SK-N-SH (cell line): ENCODE data around the gene ULK3.

ENCODE experiments used
- EP300 ChIP-seq, 2 experiments: IDR thresholded peaks; 2 replicates each; pipeline versions ENCODE4 v1.4.0 to v1.6.1; 2012; ENCODE audit warnings: borderline replicate concordance in 1 of 2, low read depth in 1 of 2, low read length in 1 of 2
- EZH2phosphoT487 ChIP-seq: fragments of 200-600 bp; sonication (generic); IDR thresholded peaks from 2 replicates; pipeline ENCODE4 v1.6.1; 2017; ENCODE audit warnings: low read depth, mixed run types, mild to moderate bottlenecking, antibody characterized with exemption, moderate library complexity, borderline replicate concordance
- FOSL2 ChIP-seq: IDR thresholded peaks from 2 replicates; pipeline ENCODE4 v1.4.0; 2012; ENCODE audit warnings: low read depth, mild to moderate bottlenecking, moderate library complexity, borderline replicate concordance
- GABPA ChIP-seq: IDR thresholded peaks from 2 replicates; pipeline ENCODE4 v1.4.0; 2012; ENCODE audit warnings: low read depth, mild to moderate bottlenecking
- GATA2 ChIP-seq: sonication (generic); formaldehyde crosslinking; IDR thresholded peaks from 2 replicates; pipeline ENCODE4 v1.5.0; 2020; ENCODE audit warnings: mild to moderate bottlenecking, missing genetic modification reagents
- POLR2AphosphoS5 ChIP-seq: IDR thresholded peaks from 2 replicates; pipeline ENCODE4 v1.6.1; 2012; ENCODE audit warnings: low read depth, low read length
- RAD21 ChIP-seq: IDR thresholded peaks from 2 replicates; pipeline ENCODE4 v1.6.1; 2012; ENCODE audit warnings: mild to moderate bottlenecking, low read length
- RCOR1 ChIP-seq: fragments of 150-350 bp; IDR thresholded peaks from 2 replicates; pipeline ENCODE4 v1.6.1; 2017; ENCODE audit warnings: antibody characterized with exemption, low read length
- RXRA ChIP-seq: IDR thresholded peaks from 2 replicates; pipeline ENCODE4 v1.4.0; 2012; ENCODE audit warnings: low read depth, mild to moderate bottlenecking, borderline replicate concordance
- SIN3A ChIP-seq: IDR thresholded peaks from 2 replicates; pipeline ENCODE4 v1.6.1; 2012; ENCODE audit warnings: low read depth, mild to moderate bottlenecking, low read length, moderate library complexity, borderline replicate concordance
- YY1 ChIP-seq: IDR thresholded peaks from 2 replicates; pipeline ENCODE4 v1.4.0; 2012; ENCODE audit warnings: low read depth, mild to moderate bottlenecking
- TF ChIP-seq, protein P1 (sequence below): fragments of 200-600 bp; sonication (generic); IDR thresholded peaks from 2 replicates; pipeline ENCODE4 v1.6.1; 2017; ENCODE audit warnings: antibody characterized with exemption, mild to moderate bottlenecking, moderate library complexity
- TF ChIP-seq, protein P2 (sequence below): fragments of 150-350 bp; IDR thresholded peaks from 2 replicates; pipeline ENCODE4 v1.6.1; 2017; ENCODE audit warnings: antibody characterized with exemption, low read length, low read depth, borderline replicate concordance
- TF ChIP-seq, protein P3 (sequence below): IDR thresholded peaks from 2 replicates; pipeline ENCODE4 v1.6.1; 2012; ENCODE audit warnings: mild to moderate bottlenecking, low read depth, low read length, moderate library complexity

DNA sequence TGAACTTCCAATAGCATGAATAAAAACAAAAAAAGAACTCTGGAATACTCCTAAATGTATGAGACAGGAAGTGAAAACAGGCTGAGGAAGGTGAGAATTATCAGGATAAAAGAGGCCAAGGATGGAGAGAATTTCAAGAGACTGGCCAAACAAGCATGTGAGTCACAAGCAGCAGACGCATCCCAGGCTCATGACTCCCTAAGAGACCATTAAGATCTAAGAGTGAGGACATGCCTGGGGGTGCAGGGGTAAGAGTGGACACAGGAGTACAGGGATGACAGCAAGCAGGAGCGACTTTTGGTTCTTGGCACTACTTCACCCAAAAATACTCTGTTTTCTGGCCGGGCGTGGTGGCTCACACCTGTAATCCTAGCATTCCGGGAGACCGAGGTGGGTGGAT, 23.1 kb upstream of the ULK3 start:
- no peak for TF ChIP-seq EP300 (IDR thresholded peaks at IDR 0.05; ENCODE audit: borderline replicate concordance in 1 of 2, low read depth in 1 of 2, low read length in 1 of 2)
- no peak for TF ChIP-seq GATA2
- TF ChIP-seq, protein P1, sequence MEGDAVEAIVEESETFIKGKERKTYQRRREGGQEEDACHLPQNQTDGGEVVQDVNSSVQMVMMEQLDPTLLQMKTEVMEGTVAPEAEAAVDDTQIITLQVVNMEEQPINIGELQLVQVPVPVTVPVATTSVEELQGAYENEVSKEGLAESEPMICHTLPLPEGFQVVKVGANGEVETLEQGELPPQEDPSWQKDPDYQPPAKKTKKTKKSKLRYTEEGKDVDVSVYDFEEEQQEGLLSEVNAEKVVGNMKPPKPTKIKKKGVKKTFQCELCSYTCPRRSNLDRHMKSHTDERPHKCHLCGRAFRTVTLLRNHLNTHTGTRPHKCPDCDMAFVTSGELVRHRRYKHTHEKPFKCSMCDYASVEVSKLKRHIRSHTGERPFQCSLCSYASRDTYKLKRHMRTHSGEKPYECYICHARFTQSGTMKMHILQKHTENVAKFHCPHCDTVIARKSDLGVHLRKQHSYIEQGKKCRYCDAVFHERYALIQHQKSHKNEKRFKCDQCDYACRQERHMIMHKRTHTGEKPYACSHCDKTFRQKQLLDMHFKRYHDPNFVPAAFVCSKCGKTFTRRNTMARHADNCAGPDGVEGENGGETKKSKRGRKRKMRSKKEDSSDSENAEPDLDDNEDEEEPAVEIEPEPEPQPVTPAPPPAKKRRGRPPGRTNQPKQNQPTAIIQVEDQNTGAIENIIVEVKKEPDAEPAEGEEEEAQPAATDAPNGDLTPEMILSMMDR = no peak
- no peak for TF ChIP-seq EZH2phosphoT487
- TF ChIP-seq RCOR1 = no peak
- TF ChIP-seq, protein P2, sequence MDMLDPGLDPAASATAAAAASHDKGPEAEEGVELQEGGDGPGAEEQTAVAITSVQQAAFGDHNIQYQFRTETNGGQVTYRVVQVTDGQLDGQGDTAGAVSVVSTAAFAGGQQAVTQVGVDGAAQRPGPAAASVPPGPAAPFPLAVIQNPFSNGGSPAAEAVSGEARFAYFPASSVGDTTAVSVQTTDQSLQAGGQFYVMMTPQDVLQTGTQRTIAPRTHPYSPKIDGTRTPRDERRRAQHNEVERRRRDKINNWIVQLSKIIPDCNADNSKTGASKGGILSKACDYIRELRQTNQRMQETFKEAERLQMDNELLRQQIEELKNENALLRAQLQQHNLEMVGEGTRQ = no peak
- TF ChIP-seq YY1 = no peak
- TF ChIP-seq, protein P3, sequence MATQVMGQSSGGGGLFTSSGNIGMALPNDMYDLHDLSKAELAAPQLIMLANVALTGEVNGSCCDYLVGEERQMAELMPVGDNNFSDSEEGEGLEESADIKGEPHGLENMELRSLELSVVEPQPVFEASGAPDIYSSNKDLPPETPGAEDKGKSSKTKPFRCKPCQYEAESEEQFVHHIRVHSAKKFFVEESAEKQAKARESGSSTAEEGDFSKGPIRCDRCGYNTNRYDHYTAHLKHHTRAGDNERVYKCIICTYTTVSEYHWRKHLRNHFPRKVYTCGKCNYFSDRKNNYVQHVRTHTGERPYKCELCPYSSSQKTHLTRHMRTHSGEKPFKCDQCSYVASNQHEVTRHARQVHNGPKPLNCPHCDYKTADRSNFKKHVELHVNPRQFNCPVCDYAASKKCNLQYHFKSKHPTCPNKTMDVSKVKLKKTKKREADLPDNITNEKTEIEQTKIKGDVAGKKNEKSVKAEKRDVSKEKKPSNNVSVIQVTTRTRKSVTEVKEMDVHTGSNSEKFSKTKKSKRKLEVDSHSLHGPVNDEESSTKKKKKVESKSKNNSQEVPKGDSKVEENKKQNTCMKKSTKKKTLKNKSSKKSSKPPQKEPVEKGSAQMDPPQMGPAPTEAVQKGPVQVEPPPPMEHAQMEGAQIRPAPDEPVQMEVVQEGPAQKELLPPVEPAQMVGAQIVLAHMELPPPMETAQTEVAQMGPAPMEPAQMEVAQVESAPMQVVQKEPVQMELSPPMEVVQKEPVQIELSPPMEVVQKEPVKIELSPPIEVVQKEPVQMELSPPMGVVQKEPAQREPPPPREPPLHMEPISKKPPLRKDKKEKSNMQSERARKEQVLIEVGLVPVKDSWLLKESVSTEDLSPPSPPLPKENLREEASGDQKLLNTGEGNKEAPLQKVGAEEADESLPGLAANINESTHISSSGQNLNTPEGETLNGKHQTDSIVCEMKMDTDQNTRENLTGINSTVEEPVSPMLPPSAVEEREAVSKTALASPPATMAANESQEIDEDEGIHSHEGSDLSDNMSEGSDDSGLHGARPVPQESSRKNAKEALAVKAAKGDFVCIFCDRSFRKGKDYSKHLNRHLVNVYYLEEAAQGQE = no peak
- no peak for TF ChIP-seq SIN3A
- no peak for TF ChIP-seq POLR2AphosphoS5
- no peak for TF ChIP-seq RAD21
- TF ChIP-seq GABPA = no peak
- TF ChIP-seq FOSL2 = 0 out of 2 replicates have a peak, but pooled peaks have one; percentile 22
- TF ChIP-seq RXRA = no peak
